Suprapubic skin (tissue), 4 donors: ENCODE data around the gene TIGAR. TPM values are rescaled to one million over a fixed set of nuclear protein-coding genes. Genes with fewer than 3 reads are reported as not detected.

ENCODE experiments used
- DNase-seq, 2 donors: peaks; one replicate each; pipeline ENCODE4 v3.0.0-alpha.2; 2019; ENCODE audit warnings: low spot score in 2 of 2
- H3K27ac ChIP-seq: fragments of 200-600 bp; sonication (generic); one replicate; pipeline ENCODE4 v1.5.1; 2019
- H3K27me3 ChIP-seq: fragments of 200-600 bp; sonication (generic); one replicate; pipeline ENCODE4 v1.5.1; 2019
- H3K36me3 ChIP-seq: fragments of 200-600 bp; sonication (generic); one replicate; pipeline ENCODE4 v1.5.1; 2019
- H3K4me1 ChIP-seq: fragments of 200-600 bp; sonication (generic); one replicate; pipeline ENCODE4 v1.5.1; 2019
- H3K4me3 ChIP-seq: fragments of 200-600 bp; sonication (generic); one replicate; pipeline ENCODE4 v1.5.1; 2019; ENCODE audit warnings: mild to moderate bottlenecking
- H3K9me3 ChIP-seq: fragments of 200-600 bp; sonication (generic); one replicate; pipeline ENCODE4 v1.5.1; 2019
- CTCF ChIP-seq, 2 donors: fragments of 200-600 bp in 1 of 2; fragments of 450-650 bp in 1 of 2; sonication (generic) in 1 of 2; IDR thresholded peaks; one replicate each; pipeline ENCODE4 v1.5.1; 2016 to 2019; ENCODE audit warnings: antibody characterized with exemption in 2 of 2, mild to moderate bottlenecking in 1 of 2, moderate library complexity in 1 of 2
- EP300 ChIP-seq: sonication (generic); formaldehyde crosslinking; IDR thresholded peaks from one replicate; pipeline ENCODE4 v1.6.1; 2017; ENCODE audit warnings: antibody characterized with exemption
- POLR2A ChIP-seq, 2 donors: fragments of 450-650 bp; IDR thresholded peaks; one replicate each; pipeline ENCODE4 v1.6.1; 2017; ENCODE audit warnings: antibody characterized with exemption in 2 of 2, mild to moderate bottlenecking in 2 of 2, moderate library complexity in 2 of 2
- POLR2AphosphoS5 ChIP-seq, 3 donors: sonication (generic); formaldehyde crosslinking; IDR thresholded peaks; one replicate each; pipeline ENCODE4 v1.6.1; 2017; ENCODE audit warnings: antibody characterized with exemption in 3 of 3
- WGBS: methylation state at CpG from one replicate; pipeline ENCODE4 v1.1.5; 2018; 5-methylcytosine and 5-hydroxymethylcytosine counted together
- total RNA-seq, 4 donors: library from RNA; depleted of rRNA; stranded (reverse); fragments of >200 nt; gene quantifications; one replicate each; pipeline ENCODE4 v1.1.0, GENCODE V29; 2016

TIGAR gene
- total RNA-seq, 4 donors from 2014 or later: 1.3 to 6.6 (median 4.7) TPM

GRCh38 chr12:4284306-4284705, 36.7 kb upstream of the TIGAR start:
- 88% methylated on average over 2 of the region's 4 CpGs for WGBS
- no peak for TF ChIP-seq POLR2A (IDR thresholded peaks at IDR 0.05)
- TF ChIP-seq POLR2AphosphoS5 (IDR thresholded peaks at IDR 0.05): no peak
- TF ChIP-seq EP300: no peak
- TF ChIP-seq CTCF (IDR thresholded peaks at IDR 0.05): no peak
- H3K27ac ChIP-seq: no peak overlapping the region
- H3K4me1 ChIP-seq: peaks cover 19% of the 10 kb centered on the region
- H3K9me3 ChIP-seq: no peaks in the 10 kb centered on the region
- H3K36me3 ChIP-seq: peaks cover 63% of the 10 kb centered on the region
- no peaks in the 10 kb centered on the region for H3K27me3 ChIP-seq
- no peak overlapping the region for H3K4me3 ChIP-seq
- DNase-seq: no peak

GRCh38 chr12:4285070-4285469, 35.9 kb upstream of the TIGAR start:
- Histone ChIP-seq H3K4me3 (no peak overlapping the region), H3K27me3 (no peaks in the 10 kb centered on the region), H3K36me3 (peaks cover 67% of the 10 kb centered on the region), H3K4me1 (peaks cover 19% of the 10 kb centered on the region), H3K9me3 (no peaks in the 10 kb centered on the region), H3K27ac (no peak overlapping the region)
- TF ChIP-seq CTCF (IDR thresholded peaks at IDR 0.05): no peak
- TF ChIP-seq EP300: no peak
- TF ChIP-seq POLR2AphosphoS5 (IDR thresholded peaks at IDR 0.05): no peak
- no peak for TF ChIP-seq POLR2A (IDR thresholded peaks at IDR 0.05)
- 90% methylated on average over 8 of the region's 8 CpGs for WGBS
- no peak for DNase-seq

GRCh38 chr12:4286228-4286627, 34.8 kb upstream of the TIGAR start:
- no peak overlapping the region for H3K4me3 ChIP-seq
- H3K36me3 ChIP-seq: peaks cover 62% of the 10 kb centered on the region
- WGBS: 76% methylated on average over 11 of the region's 12 CpGs
- peaks cover 12% of the 10 kb centered on the region for H3K4me1 ChIP-seq
- no peaks in the 10 kb centered on the region for H3K27me3 ChIP-seq
- peak; percentile 6 to 66 for DNase-seq
- H3K9me3 ChIP-seq: no peaks in the 10 kb centered on the region
- H3K27ac ChIP-seq: no peak overlapping the region
- TF ChIP-seq POLR2A (IDR thresholded peaks at IDR 0.05): no peak
- TF ChIP-seq POLR2AphosphoS5 (IDR thresholded peaks at IDR 0.05): no peak
- no peak for TF ChIP-seq EP300
- TF ChIP-seq CTCF (IDR thresholded peaks at IDR 0.05): no peak

- Histone ChIP-seq H3K36me3 (peaks cover 58% of the 10 kb centered on the region), H3K27ac (no peak overlapping the region), H3K4me1 (peaks cover 12% of the 10 kb centered on the region), H3K27me3 (no peaks in the 10 kb centered on the region), H3K9me3 (no peaks in the 10 kb centered on the region), H3K4me3 (no peak overlapping the region)
- WGBS: 67% methylated on average over 14 of the region's 14 CpGs
- DNase-seq: peak in 1 of 2 donors; percentile 26
- TF ChIP-seq EP300 (no peak), CTCF (IDR thresholded peaks at IDR 0.05) (no peak), POLR2A (IDR thresholded peaks at IDR 0.05) (no peak)
These were observed 34.2 kb upstream of the TIGAR start for GRCh38 chr12:4286771-4287317.

GRCh38 chr12:4287325-4288211, 33.4 kb upstream of the TIGAR start:
- peak in 1 of 2 donors; percentile 49 for DNase-seq
- WGBS: 66% methylated on average over 18 of the region's 18 CpGs
- Histone ChIP-seq H3K4me3 (no peak overlapping the region), H3K36me3 (peaks cover 51% of the 10 kb centered on the region), H3K4me1 (peaks cover 12% of the 10 kb centered on the region), H3K27me3 (no peaks in the 10 kb centered on the region), H3K9me3 (no peaks in the 10 kb centered on the region), H3K27ac (no peak overlapping the region)
- no peak for TF ChIP-seq EP300
- no peak for TF ChIP-seq CTCF (IDR thresholded peaks at IDR 0.05)
- TF ChIP-seq POLR2AphosphoS5 (IDR thresholded peaks at IDR 0.05): no peak
- no peak for TF ChIP-seq POLR2A (IDR thresholded peaks at IDR 0.05)
